Measurements from ENCODE around the gene ANKIB1.

GRCh38 chr7:92230547-92230946 is 15.2 kb upstream of the ANKIB1 start:
- TF ChIP-seq CTCF (IDR thresholded peaks at IDR 0.05) (no peak), SIN3A (IDR thresholded peaks at IDR 0.05; ENCODE audit: borderline replicate concordance, insufficient read depth, low read depth, low read length) (no peak), POLR2AphosphoS5 (IDR thresholded peaks at IDR 0.05; ENCODE audit: low read depth, low read length) (no peak), TCF7L2 (IDR thresholded peaks at IDR 0.05; ENCODE audit: low read depth, low read length) (no peak)
- TF ChIP-seq, protein P1, sequence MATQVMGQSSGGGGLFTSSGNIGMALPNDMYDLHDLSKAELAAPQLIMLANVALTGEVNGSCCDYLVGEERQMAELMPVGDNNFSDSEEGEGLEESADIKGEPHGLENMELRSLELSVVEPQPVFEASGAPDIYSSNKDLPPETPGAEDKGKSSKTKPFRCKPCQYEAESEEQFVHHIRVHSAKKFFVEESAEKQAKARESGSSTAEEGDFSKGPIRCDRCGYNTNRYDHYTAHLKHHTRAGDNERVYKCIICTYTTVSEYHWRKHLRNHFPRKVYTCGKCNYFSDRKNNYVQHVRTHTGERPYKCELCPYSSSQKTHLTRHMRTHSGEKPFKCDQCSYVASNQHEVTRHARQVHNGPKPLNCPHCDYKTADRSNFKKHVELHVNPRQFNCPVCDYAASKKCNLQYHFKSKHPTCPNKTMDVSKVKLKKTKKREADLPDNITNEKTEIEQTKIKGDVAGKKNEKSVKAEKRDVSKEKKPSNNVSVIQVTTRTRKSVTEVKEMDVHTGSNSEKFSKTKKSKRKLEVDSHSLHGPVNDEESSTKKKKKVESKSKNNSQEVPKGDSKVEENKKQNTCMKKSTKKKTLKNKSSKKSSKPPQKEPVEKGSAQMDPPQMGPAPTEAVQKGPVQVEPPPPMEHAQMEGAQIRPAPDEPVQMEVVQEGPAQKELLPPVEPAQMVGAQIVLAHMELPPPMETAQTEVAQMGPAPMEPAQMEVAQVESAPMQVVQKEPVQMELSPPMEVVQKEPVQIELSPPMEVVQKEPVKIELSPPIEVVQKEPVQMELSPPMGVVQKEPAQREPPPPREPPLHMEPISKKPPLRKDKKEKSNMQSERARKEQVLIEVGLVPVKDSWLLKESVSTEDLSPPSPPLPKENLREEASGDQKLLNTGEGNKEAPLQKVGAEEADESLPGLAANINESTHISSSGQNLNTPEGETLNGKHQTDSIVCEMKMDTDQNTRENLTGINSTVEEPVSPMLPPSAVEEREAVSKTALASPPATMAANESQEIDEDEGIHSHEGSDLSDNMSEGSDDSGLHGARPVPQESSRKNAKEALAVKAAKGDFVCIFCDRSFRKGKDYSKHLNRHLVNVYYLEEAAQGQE (IDR thresholded peaks at IDR 0.05; ENCODE audit: insufficient read depth in 1 of 2, low read depth in 2 of 2, low read length in 1 of 2) = no peak
